Aorta (tissue), 5 donors: ENCODE results near the gene MGAM2. TPM values are rescaled to one million over a fixed set of nuclear protein-coding genes. Genes with fewer than 3 reads are reported as not detected.
"Not testable (repeated sequence)": the region's sequence is repeated elsewhere in the genome, so short reads cannot be mapped to it uniquely, and the experiment has no call there.

ENCODE experiments used
- ATAC-seq: fragments of 200-7000 bp; cut with Tn5 transposase; one replicate; pipeline ENCODE4 v1.9.1; 2022; ENCODE audit warnings: moderate library complexity; ENCODE audit not compliant: low FRiP score
- DNase-seq, 2 donors: peaks; one replicate each; pipeline ENCODE4 v3.0.0-alpha.2; 2020
- H3K27ac ChIP-seq, 2 donors: one replicate each; pipeline ENCODE4 v1.5.1; 2013; ENCODE audit warnings: low read length in 2 of 2, mild to moderate bottlenecking in 2 of 2, moderate library complexity in 2 of 2, control low read depth in 1 of 2, inconsistent platforms in 1 of 2, low read depth in 1 of 2
- H3K27me3 ChIP-seq, 2 donors: one replicate each; pipeline ENCODE4 v1.6.1; 2013; ENCODE audit warnings: control low read depth in 1 of 2, low read length in 1 of 2, mild to moderate bottlenecking in 1 of 2, moderate library complexity in 1 of 2; ENCODE audit not compliant: insufficient read depth in 2 of 2, control insufficient read depth in 1 of 2
- H3K36me3 ChIP-seq, 2 donors: one replicate each; pipeline ENCODE4 v1.6.1; 2013; ENCODE audit warnings: control low read depth in 1 of 2, low read length in 1 of 2, mild to moderate bottlenecking in 1 of 2; ENCODE audit not compliant: insufficient read depth in 2 of 2, control insufficient read depth in 1 of 2
- H3K4me1 ChIP-seq, 2 donors: one replicate each; pipeline ENCODE4 v1.6.1; 2013; ENCODE audit warnings: low read length in 2 of 2, control low read depth in 1 of 2, mild to moderate bottlenecking in 1 of 2, moderate library complexity in 1 of 2; ENCODE audit not compliant: insufficient read depth in 2 of 2, control insufficient read depth in 1 of 2
- H3K4me3 ChIP-seq, 2 donors: one replicate each; pipeline ENCODE4 v1.5.1; 2013; ENCODE audit warnings: low read length in 2 of 2, control low read depth in 1 of 2, mild to moderate bottlenecking in 1 of 2
- H3K9me3 ChIP-seq: one replicate; pipeline ENCODE4 v1.6.1; 2013; ENCODE audit warnings: mild to moderate bottlenecking, low read length; ENCODE audit not compliant: control insufficient read depth
- WGBS, 2 donors: extraction: QIAGEN DNeasy Blood & Tissue Kit; methylation state at CpG; one replicate each; pipeline ENCODE4 v1.1.7; 2013; 5-methylcytosine and 5-hydroxymethylcytosine counted together
- intact Hi-C, 2 donors: fragments of 100-400 bp; cut with DNase I; formaldehyde crosslinking; loops; one replicate each; pipeline versions ENCODE4 v1.14.2 to v1.15.0; 2022
- polyA plus RNA-seq, 2 donors: library from polyadenylated mRNA; stranded (reverse); fragments of 200-250 nt; gene quantifications; one replicate each; pipeline ENCODE4 v1.2.3, GENCODE V29; 2013
- total RNA-seq, 2 donors: library from RNA; stranded (reverse); fragmentation: NEBNext Ultra II Directional; extraction: Animal tissue kit (Norgen Biotek cat#: 25700); gene quantifications; one replicate each; pipeline ENCODE4 v1.2.1, GENCODE V29; 2021
- donor health status: healthy with polysubstance abuse.
- donor health status: Bipolar disorder and iron deficiency.
- donor health status: DM: no; HTN: no; CAD: no.
- donor health status: DM: no; HTN: no; CAD: no.
- donor health status: DM: yes; HTN: yes; CAD: no.

Gene MGAM2
- total and polyA plus RNA-seq, 4 donors = 0.03 to 1.4 (median 0.38) TPM

- no peak for DNase-seq
- intact Hi-C loops = no loop called here
- WGBS, 2 donors = 71 to 76% methylated on average over 2 of the region's 2 CpGs
Measured at GRCh38 chr7:142091961-142092360, 19.6 kb upstream of the MGAM2 start.

GRCh38 chr7:142094861-142095260 lies 16.7 kb upstream of the MGAM2 start:
- peaks cover 0 to 2% of the 10 kb centered on the region in 2 donors for H3K4me1 ChIP-seq
- H3K27me3 ChIP-seq = no peaks in the 10 kb centered on the region
- H3K9me3 ChIP-seq = no peaks in the 10 kb centered on the region
- DNase-seq (no peak), ATAC-seq (no peak)
- no peak overlapping the region for H3K4me3 ChIP-seq
- no peak overlapping the region for H3K27ac ChIP-seq
- intact Hi-C loops = loop anchor here in 1 of 2 donors (1.0 kb wide), 1 partner anchor 31 kb away; no protein-coding TSS in a partner anchor
- no peaks in the 10 kb centered on the region for H3K36me3 ChIP-seq
- whole genome bisulfite sequencing, 2 donors = 94 to 95% methylated on average over 6 of the region's 6 CpGs

More at GRCh38 chr7:142091961-142092360, 19.6 kb upstream of the MGAM2 start:
- no peaks in the 10 kb centered on the region for H3K36me3 ChIP-seq
- peaks cover 0 to 1% of the 10 kb centered on the region in 2 donors for H3K4me1 ChIP-seq
- no peak overlapping the region for H3K27ac ChIP-seq
- no peak overlapping the region for H3K4me3 ChIP-seq
- no peaks in the 10 kb centered on the region for H3K27me3 ChIP-seq
- peaks cover 3% of the 10 kb centered on the region for H3K9me3 ChIP-seq
- ATAC-seq = no peak

- ATAC-seq (no peak), DNase-seq (no peak)
- Histone ChIP-seq H3K9me3 (no peaks in the 10 kb centered on the region), H3K4me3 (no peak overlapping the region), H3K36me3 (no peaks in the 10 kb centered on the region), H3K27me3 (no peaks in the 10 kb centered on the region), H3K4me1 (peaks cover 0 to 2% of the 10 kb centered on the region in 2 donors), H3K27ac (no peak overlapping the region)
- 48 to 51% methylated on average over 5 of the region's 5 CpGs for WGBS, 2 donors
- intact Hi-C loops = no loop called here
Measured at GRCh38 chr7:142097571-142097970, 13.9 kb upstream of the MGAM2 start.

GRCh38 chr7:142098004-142098403 lies 13.5 kb upstream of the MGAM2 start:
- DNase-seq (no peak), ATAC-seq (no peak)
- Histone ChIP-seq H3K9me3 (no peaks in the 10 kb centered on the region), H3K27ac (no peak overlapping the region), H3K36me3 (no peaks in the 10 kb centered on the region), H3K4me1 (peaks cover 0 to 2% of the 10 kb centered on the region in 2 donors), H3K4me3 (no peak overlapping the region), H3K27me3 (no peaks in the 10 kb centered on the region)
- WGBS, 2 donors = 44 to 48% methylated on average over 2 of the region's 2 CpGs
- intact Hi-C loops = no loop called here

GRCh38 chr7:142099347-142099746 lies 12.2 kb upstream of the MGAM2 start:
- intact Hi-C loops, H3K36me3 ChIP-seq, H3K4me3 ChIP-seq, H3K4me1 ChIP-seq, H3K27me3 ChIP-seq, ATAC-seq, DNase-seq, H3K9me3 ChIP-seq, H3K27ac ChIP-seq: not testable (repeated sequence)
- WGBS, 2 donors = 76 to 80% methylated on average over 1 of the region's 1 CpG

- ATAC-seq (no peak), DNase-seq (no peak)
- Histone ChIP-seq H3K4me1 (peaks cover 0 to 2% of the 10 kb centered on the region in 2 donors), H3K36me3 (no peaks in the 10 kb centered on the region), H3K27me3 (no peaks in the 10 kb centered on the region), H3K9me3 (no peaks in the 10 kb centered on the region), H3K27ac (no peak overlapping the region), H3K4me3 (no peak overlapping the region)
- intact Hi-C loops = no loop called here
- WGBS, 2 donors = 70 to 79% methylated on average over 1 of the region's 1 CpG
Measured at GRCh38 chr7:142100634-142101033, 10.9 kb upstream of the MGAM2 start.

- 91% methylated on average over 6 of the region's 6 CpGs for WGBS, 2 donors
- H3K36me3 ChIP-seq, H3K9me3 ChIP-seq, intact Hi-C loops, H3K4me1 ChIP-seq, ATAC-seq, DNase-seq, H3K4me3 ChIP-seq, H3K27me3 ChIP-seq, H3K27ac ChIP-seq: not testable (repeated sequence)
Measured at GRCh38 chr7:142101794-142102193, 9.7 kb upstream of the MGAM2 start.

GRCh38 chr7:142104550-142105527 lies 6.7 kb upstream of the MGAM2 start:
- ATAC-seq (no peak), DNase-seq (peak in 1 of 2 donors; percentile 46)
- no peaks in the 10 kb centered on the region for H3K9me3 ChIP-seq
- no peak overlapping the region for H3K4me3 ChIP-seq
- H3K27me3 ChIP-seq = no peaks in the 10 kb centered on the region
- WGBS, 2 donors = 68 to 74% methylated on average over 6 of the region's 6 CpGs
- H3K27ac ChIP-seq = no peak overlapping the region
- no peaks in the 10 kb centered on the region for H3K36me3 ChIP-seq
- no peaks in the 10 kb centered on the region for H3K4me1 ChIP-seq
- intact Hi-C loops = no loop called here
